HG02852 (cell line): ENCODE measurements around the gene KRT4.

Source experiments
- ATAC-seq: cut with Tn5 transposase; IDR thresholded peaks from one replicate; pipeline ENCODE4 v1.9.1; 2021; ENCODE audit warnings: mild to moderate bottlenecking, moderate library complexity; ENCODE audit not compliant: unreplicated experiment

The KRT4 gene

DNA sequence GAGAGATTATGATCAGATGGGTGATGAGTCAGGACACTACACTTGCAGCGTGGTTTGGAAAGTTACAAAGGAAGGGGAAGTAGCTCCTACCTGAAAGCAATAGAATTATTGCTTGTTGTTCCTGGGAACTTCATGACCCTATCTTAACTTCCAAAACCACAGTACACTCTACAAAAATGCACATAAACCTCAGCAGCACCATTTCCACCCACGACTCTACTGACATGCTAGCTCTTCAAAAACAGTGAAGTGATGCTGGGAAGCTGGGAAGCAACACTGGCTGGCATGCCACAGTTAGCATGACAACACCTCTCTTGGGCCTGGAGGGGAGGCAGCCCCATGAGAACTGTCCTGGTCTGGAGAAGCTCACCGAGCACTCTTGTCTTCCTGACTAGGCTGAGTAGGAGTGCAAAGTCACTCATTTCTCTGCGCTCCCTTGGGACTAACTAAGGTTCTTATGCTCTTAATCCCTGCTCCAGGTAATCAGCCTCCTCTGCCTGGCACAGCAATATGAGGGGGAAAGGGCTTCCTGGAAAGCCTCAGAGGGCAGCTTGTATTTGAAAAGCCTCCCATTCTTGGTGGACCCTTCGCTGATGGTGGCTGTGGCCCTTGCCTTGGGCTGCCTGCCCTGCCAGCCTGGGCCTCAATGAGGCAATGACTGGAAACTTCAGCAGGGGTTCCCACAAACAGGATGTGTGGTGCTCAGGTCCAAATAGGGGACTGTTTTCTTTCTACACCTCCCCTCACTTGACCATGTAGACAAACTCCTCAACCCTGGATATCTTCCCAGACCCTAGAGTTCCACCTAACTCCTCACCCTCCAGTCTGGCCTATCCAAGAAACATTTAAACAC lies 19.2 kb downstream of the KRT4 start:
- no peak for ATAC-seq

DNA sequence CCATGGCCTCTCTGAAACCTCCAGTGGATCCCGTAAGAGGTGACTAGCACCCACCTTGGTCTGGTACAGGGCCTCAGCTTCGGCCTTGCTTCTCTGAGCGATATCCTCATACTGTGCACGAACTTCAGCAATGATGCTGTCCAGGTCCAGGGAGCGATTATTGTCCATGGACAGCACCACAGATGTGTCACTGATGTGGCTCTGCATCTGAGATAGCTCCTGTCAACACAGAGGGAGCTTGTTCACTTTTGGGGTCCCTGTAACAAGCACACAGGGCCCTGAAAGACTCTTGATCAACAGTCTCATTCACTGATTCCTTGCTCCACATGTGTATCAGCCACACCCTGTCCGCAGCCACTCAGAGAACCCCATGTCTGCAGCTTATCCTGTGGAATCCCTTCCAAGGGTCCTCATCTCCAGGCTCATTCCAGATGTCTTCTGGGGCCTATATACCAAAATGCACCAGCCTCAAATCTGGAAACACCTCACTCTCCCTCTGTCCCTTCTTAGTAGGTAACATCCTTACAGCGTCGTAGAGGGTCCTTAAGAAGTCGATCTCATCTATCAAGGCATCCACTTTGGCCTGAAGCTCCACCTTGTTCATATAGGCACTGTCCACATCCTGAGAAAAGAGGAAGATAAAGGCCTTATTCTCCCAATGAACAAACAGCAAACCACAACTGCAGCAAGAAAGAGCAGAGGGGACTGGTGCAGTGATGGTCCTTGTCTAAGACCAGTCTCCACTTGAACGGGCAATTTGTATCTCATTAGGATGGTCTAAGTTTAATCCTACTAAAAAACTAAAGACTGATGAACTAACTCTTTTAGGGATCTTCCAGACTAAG lies 21.5 kb downstream of the KRT4 start:
- no peak for ATAC-seq

DNA sequence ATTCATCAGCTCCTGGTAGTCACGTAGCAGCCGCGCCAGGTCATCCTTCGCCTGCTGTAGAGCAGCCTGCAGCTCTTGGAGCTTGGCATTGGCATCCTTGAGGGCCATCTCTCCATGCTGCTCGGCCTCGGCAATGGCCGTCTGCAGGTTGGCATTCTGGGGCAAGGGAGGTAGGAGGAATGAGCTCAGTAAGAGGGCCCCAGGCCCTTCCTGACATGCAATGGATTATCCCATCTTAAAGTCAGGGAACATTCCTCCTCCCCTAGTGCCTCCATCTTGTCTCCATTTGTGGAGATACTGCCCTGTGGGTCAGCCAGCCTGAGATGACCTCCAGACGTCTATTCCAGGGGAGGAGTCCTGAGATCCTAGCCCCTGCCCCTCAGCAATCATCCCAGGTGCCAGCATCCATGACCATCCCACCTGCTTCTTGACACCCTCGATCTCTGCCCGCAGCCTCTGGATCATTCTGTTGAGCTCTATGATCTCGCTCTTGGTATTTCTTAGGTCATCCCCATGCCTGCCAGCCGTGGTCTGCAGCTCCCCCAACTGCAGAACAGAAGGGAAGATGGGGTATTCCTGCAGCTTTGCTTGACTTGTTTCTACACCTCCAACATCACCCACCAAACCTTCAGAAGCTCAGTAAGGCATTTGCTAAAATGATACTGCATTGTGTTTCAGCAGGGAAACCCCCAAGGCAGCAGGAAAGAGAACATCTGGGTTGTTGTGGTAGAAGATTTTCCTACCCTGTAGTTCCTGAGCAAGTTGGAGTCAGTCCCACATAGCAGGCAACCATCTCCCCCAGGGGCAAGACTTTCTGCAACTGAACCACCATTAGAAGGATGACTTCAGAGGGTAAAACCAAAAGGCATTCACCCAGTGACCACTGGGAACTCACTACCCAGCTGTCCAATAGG lies 22.4 kb downstream of the KRT4 start:
- ATAC-seq: no peak

DNA sequence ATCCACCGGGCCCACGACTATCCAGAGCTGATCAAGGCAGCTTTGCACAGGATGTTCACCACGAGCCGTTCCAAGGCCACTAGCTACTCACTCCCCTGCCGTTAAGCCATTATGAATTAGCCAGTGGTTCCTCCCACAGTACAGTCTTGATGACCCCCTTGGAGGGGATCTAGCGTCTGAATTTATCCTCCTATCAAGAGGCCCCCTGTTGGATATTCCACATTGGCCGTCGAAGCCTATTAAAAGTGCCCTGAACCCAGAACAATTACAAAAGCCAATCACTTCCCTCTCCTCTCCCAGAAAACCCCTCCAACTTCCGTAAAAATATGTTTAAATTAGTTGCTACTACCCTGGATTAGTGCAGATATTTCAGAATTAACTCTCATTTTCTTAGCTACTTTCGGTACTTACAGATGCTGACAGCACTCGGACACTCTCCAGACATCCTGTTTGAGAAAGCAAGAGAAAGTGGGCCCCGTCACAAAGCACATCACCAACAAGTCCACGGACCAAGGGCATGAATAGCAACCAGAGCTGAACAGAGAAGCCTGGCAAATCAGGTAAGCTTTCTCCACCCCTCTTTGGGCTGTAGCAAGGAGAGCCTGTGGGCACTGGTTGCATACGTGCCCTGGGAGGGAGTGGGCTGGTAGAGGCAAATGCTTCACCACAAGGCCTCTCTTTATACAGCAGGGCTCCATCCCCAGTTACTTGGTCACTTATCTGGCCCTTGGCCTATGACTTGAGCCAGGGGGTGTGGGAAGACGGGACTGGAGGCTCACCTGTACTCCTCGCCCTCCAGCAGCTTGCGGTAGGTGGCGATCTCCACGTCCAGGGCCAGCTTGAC lies 23.3 kb downstream of the KRT4 start:
- ATAC-seq: no peak

DNA sequence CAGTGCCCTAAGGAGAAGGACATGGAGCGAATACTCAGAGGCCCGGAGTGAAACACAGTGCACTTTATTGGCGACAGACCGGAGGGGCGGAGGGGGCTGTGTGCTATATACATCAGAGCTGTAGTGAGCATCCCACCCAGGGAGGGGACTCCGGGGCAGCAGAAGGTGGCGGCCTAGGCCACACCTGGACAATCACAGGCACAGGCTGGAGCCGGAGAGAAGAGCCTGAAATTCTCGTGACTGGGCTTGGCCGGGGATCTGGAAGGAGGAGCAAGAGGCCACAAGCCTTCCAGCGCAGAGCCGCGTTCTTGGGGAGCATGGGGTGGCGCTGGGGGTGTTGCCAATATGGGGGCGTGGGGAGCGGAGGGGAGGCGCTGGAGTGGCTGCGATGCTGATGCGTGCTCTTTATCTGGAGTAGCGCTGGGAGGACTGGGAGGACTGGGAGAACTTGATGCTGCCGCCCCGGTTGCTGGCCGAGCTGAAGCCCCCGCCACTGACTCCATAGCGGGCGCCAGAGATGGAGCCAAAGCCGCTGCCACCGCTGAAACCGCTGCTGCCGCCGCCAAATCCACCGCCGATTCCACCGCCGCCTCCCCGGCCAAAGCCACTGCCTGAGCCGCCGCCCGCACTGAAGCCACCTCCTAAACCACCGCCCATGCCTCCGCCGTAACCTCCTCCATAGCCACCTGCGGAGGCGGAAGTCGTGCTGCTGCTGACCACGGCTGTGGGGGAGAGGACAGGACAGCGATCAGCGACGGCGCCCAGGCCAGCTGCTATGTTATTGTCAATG lies 24.1 kb downstream of the KRT4 start:
- ATAC-seq: no peak

DNA sequence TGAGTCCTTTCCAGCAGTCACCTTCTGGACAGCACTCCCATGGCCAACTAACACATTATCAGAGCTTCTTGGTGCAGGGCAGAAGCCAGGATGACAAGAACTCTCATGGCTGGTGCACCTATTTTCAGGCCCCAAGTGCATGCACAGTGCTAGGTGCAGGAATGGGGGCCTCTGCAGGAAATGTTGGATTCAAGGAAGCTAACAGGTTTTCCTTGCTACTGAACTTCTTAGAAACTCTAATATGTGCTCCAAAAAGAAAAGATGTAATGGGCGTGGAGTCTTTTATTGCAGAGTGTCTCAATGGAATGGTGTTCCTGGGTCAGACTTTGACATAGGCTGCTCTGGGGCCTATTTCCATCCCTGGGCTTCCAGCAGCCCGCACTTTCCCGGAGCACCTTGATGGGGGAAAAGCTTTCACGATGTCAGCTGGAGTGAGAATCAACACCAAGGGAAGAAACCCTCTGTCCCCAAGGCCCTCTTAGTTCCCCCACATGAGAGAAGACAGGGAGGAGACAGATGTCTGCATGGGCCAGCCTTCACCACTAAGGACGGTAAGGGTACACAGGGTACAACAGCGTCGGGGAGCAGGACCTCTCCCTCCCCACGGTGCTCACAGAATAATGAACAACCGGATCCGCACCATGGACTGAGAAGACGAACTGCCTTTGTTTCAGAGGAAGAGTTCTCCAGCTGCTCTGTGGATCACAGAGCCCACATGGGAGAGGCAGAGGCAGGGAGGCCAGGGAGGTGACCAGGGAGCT lies 24.9 kb downstream of the KRT4 start:
- ATAC-seq: no peak

DNA sequence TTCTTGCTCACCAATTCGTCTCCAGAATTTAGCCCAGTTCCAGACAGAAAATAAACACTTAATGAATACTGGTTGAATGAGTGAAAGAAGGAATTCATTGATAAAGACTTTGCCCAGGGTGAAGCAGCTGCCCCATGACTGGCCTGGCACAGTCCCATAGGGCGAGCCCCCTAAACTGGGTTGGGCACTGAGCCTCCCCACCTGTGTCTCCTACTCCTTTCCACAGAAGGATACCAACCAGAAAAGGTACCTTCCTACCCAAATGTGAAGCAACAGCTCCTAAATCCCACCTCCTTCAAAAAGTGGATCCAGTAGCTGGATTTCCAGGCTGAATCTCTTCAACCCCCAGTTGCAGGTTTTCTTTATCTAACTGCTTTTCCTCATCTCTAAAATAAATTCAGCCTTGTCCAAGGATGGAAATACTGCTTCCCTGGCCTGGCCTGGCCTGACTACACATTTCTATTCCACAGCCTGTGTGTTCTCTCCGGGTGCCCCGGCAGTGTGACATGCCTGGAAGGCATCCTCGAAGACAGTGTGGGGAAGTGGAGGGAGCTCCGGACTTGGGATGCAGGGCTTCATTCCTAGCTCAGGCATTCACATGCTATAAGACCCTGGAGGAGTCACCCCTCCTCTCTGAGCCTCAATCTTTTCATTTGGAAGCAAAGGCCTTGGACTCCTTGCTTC lies 25.6 kb downstream of the KRT4 start:
- ATAC-seq: no peak

DNA sequence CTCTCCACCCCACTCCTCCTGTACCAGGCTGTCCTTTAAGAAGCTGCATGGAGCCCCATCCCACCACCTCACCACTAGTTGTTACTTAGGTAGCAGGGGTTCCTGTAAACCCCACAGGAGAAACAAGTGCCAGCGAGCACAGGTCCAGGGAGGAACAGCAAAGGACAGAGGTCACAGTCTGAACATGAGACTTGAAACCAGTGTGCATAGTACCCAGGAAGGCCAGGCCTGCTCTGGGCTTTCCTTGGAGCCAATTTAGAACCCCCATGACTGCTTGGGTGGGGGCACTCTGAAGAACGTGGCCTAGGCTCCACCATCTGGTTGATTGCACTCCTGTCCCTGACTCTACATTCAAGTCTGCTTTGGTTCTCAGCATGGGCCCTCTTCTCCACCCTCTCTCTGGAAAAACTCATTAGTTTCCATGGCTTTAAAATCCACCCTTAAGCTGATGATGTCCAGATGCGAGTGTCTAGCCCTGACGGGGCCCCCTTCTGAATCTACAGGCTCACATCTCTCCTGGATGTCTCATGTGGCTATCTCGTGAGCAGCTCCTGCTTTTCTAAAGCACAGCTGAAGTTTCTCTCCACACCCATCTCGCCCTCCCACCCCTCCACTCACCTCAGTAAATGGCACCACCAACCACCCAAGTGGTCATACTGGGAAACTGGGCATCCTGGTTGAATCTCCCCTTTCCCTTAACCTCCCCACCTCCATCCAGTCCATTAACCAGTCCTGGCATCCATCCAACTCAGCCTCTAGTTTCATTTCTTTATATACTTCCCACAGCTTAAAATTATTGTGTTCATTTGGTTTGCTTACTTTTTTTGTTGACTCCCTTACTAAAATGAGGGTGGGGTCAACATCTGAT lies 26.4 kb downstream of the KRT4 start:
- no peak for ATAC-seq

DNA sequence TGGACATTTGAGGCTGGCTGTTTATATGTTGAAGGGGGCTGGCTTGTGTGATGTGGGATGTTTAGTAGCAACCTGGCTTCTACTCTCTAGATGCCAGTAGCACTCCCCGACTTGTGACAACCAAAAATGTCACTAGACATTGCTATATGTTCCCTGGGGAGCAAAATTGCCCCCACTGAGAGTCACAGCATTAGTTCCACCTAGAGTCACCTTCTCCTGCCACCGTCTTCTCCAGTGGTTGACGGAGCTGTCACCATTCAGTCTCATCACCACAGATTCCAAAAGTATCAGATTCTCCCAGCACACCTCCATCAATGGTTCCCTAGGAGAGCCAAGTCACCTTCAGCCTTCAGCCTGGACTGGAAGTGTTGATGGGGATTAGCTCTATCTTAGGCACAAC lies 29.0 kb downstream of the KRT4 start:
- ATAC-seq: no peak

DNA sequence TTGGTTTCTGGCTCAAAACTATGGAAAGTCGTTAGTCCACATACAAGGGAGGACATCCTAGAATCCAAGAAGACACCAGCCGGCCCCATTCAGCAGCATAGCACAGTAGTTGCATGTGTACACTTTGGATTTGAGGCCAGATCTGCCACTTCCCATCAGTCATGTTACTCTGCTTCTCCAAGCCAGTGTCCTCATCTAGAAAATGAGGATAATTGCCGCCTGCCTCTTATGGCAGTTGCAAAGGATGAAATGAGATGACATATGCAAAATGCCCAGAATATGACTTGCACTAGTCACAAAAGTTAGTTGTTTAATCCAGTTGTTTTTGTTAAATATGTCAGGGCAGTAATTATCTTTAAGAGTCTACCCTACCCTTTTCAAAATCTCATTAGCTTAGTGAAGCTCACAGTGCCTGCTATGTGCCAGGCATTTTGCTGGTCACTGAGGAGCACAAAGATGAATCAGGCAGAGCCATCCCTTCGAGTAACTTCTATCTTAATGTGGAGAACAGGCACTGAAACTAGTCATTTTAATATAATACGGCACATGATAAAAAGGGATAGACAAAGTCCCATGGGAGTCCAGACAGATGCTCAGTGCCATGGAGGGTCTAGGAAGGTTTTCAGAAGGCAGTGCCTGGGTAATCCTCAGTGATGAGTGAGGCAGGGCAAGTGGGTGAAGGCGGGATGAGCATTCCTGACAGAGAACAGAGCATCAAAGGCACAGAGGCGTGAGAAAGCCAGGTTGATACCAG lies 30.2 kb downstream of the KRT4 start:
- no peak for ATAC-seq

DNA sequence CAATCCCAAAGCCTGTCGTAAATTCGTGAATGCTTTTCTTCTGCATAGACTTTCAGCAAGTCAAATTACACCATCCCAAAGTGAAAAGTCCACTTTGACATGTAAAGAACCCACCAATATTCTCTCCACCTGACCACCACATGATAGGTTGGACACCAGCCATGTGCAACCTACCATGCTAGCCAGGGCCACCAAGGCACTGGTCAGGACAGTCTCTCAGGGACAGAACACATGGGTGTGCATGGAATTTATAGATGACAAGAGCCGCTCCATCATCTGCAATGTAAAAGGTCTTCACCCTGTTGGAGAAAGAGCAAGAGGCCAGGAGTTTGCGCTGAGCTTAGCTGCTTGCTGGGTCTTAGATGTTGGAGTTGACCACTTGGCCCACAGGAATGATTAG lies 31.4 kb downstream of the KRT4 start:
- no peak for ATAC-seq

DNA sequence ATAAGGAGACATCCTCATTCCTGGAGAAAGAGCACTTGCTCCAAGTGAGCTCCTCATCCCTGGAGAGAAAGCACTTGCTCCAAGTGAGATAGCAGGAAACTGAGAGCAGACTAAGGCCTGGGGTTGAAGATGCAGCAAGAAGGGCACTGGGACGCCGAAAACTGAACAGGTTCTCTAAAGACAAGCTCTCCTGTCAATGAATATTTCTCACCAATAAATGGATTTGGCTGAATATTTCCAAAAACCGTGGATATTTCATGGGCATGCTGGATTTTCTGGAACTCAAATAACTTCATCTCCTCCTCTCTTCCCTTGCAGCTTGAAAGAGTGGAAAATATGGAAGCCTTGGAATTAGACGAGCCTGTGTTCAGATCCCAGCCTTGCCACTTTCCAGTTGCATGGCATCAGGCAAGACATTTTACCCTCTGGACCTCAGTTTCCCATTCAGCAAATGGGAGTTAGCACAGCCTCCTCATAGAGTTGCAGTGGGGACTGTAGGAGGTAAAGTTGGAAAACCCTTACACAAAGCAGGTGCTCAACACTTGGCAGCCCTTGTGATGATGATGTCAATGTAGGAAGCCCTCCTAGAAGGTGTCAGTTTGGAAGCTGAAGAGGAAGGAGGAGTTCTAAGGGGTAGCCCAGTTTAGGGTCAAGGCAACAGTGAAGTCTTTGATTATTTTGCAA lies 32.4 kb downstream of the KRT4 start:
- no peak for ATAC-seq

DNA sequence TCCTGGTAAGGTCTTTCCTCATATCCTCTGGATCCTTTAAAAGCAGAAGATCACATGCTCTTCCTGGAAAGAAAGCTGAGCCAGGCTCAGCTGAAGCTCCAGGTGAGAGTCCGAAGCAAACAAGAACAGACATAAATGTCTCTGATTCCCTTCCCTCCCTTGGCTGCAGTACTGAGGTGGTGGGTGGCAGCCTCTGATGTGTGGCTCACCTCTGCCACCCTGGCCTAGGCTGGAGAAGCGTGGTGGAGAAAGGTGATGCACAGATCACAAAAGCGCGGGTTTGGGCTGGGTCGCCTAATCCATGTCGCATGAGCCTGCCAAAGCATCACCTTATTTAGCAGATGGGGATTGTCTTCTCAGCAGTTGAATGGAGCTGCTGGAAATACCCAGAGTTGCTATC lies 34.0 kb downstream of the KRT4 start:
- ATAC-seq: no peak

DNA sequence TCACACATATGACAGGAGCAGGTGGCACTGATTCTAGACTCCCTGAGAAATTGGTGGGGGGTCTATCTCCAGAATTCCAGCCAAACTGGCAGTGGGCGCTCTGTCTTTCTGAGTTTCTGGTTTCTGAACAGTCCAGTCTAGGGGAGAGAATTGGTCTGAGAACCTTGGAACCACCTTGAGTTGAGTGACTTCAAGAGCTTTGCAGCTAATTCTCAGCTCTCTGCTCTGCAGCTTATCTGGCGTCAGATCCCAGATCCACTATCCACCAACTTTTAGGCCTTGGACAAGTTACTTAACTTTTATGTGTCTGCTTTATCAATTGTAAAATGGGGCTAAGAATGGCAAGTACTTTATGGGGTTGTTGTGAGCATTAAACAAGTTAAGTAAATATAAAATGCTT lies 35.1 kb downstream of the KRT4 start:
- ATAC-seq: no peak

DNA sequence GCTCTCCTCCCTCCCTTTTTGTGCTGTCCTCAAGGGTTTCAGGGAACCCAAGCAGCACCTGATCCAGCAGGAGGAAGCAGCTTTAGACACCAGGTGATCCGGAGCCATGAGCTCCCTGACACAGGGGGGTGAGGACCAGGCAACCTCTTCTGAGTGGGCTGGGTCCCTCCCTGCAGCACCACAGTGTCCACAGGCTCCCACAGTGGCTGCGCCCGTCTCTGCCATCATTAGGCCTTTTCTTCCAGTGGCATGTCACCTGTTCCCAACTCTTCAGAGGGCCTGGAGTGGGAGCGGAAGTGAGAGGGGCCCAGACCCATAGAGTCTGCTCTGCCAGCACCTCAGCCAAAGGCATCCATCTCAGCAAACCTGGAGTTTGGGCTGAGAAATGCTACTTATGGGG lies 36.4 kb downstream of the KRT4 start:
- ATAC-seq: no peak

DNA sequence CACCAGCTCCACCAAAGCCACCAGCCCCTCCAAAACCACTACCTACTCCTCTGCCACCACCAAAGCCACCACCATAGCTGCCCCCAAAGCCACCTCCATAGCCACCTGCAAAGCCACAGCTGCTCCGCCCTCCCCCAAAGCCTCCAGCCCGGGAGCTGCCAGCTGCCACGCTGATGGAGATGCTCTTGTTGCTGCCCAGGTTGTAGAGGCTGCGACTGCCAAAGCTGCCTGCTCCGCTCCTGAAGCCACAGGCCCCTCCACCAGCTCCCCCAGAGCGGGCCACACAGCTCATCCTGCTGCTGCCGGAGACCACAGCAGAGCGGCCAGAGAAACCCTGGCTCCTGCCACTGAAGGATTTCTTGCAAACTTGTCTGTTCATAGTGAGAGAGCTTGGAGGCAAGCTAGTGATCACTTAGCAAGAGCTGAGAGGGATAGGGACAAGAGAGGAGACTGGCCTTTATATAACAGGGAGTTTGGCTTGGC lies 37.0 kb downstream of the KRT4 start, which contains the start of gene KRT76:
Gene KRT76, minus strand, starts transcription at position 433 of the 483 bp plus-strand sequence. Its CDS starts 54 bp downstream, at position 379.
- ATAC-seq: no peak
